HCT116 (cell line): Measurements from ENCODE around the gene CTTN. TPM values are rescaled to one million over a fixed set of nuclear protein-coding genes. Genes with fewer than 3 reads are reported as not detected.

Source experiments
- ATAC-seq: fragments of 200-7000 bp; cut with Tn5 transposase; 2 replicates; pipeline ENCODE4 v1.9.1; 2020; ENCODE audit warnings: mild to moderate bottlenecking, moderate library complexity
- BruUV-seq: library from RNA; stranded (reverse); fragments of 400-500 nt; replicated peaks from 2 replicates; lab custom pipeline; 2021; lab: Mats Ljungman, UMichigan
- CTCF ChIA-PET: fragments of 300-600 bp; sonication (Branson Sonifier 250); formaldehyde crosslinking; loops from one replicate; lab custom pipeline; 2021; ENCODE audit warnings: antibody characterized with exemption; lab: Charles Lee
- POLR2A ChIA-PET: fragments of 300-600, 350-600 bp; sonication (Branson Sonifier 250); formaldehyde crosslinking; loops from one replicate; lab custom pipeline; 2021; ENCODE audit warnings: antibody characterized with exemption; lab: Charles Lee
- RAD21 ChIA-PET, 2 experiments: fragments of 300-600 bp; sonication (Branson Sonifier 250); formaldehyde crosslinking; loops; one replicate each; lab custom pipeline; 2023; ENCODE audit warnings: low total read pairs in 2 of 2; ENCODE audit not compliant: uncharacterized antibody in 2 of 2, unreplicated experiment in 2 of 2, low non-redundant PET in 1 of 2; lab: Charles Lee
- DNase-seq: peaks from one replicate; pipeline ENCODE4 v3.0.0-alpha.2; 2010; ENCODE audit warnings: low read depth, low spot score
- H2AFZ ChIP-seq: fragments of 200-600 bp; shearing (Covaris generic), sonication (generic); 2 replicates; pipeline ENCODE4 v1.6.1; 2017; ENCODE audit warnings: low read depth, mixed run types, mixed read lengths, antibody characterized with exemption, low read length; ENCODE audit not compliant: poor library complexity, severe bottlenecking
- H3K27ac ChIP-seq: 2 replicates; pipeline ENCODE4 v1.5.1; 2012; ENCODE audit warnings: low read depth, low read length
- H3K27me3 ChIP-seq: fragments of 200-600 bp; sonication (generic); 2 replicates; pipeline ENCODE4 v1.6.1; 2016; ENCODE audit warnings: mixed run types, low read length, mixed read lengths; ENCODE audit not compliant: insufficient read depth
- H3K36me3 ChIP-seq, 2 experiments: fragments of 200-500 bp in 1 of 2; fragments of 200-600 bp in 1 of 2; sonication (Bioruptor generic) in 1 of 2; sonication (generic) in 1 of 2; 2 replicates each; pipeline versions ENCODE4 v1.5.1 to v1.6.1; 2014 to 2016; ENCODE audit warnings: low read length in 2 of 2, inconsistent platforms in 1 of 2, mixed read lengths in 1 of 2, mixed run types in 1 of 2; ENCODE audit not compliant: insufficient read depth in 2 of 2, control insufficient read depth in 1 of 2
- H3K4me1 ChIP-seq, 2 experiments: fragments of 200-600 bp in 1 of 2; sonication (generic) in 1 of 2; 2 replicates each; pipeline versions ENCODE4 v1.5.1 to v1.6.1; 2012 to 2017; ENCODE audit warnings: low read length in 2 of 2, inconsistent platforms in 1 of 2, mild to moderate bottlenecking in 1 of 2, mixed read lengths in 1 of 2, mixed run types in 1 of 2, moderate library complexity in 1 of 2; ENCODE audit not compliant: insufficient read depth in 2 of 2, control insufficient read depth in 1 of 2
- H3K4me2 ChIP-seq: fragments of 200-600 bp; sonication (generic); 2 replicates; pipeline ENCODE4 v1.6.1; 2017; ENCODE audit warnings: mixed run types, low read length, mixed read lengths
- H3K4me3 ChIP-seq, 2 experiments: fragments of 200-600 bp in 1 of 2; sonication (generic) in 1 of 2; replicated peaks in 1 of 2; 2 replicates each; pipeline ENCODE4 v1.5.1; 2011 to 2016; ENCODE audit warnings: low read length in 2 of 2, control low read depth in 1 of 2, low read depth in 1 of 2, mild to moderate bottlenecking in 1 of 2, mixed read lengths in 1 of 2, mixed run types in 1 of 2
- H3K79me2 ChIP-seq: fragments of 200-600 bp; sonication (generic); 2 replicates; pipeline ENCODE4 v1.6.1; 2017; ENCODE audit warnings: mild to moderate bottlenecking, mixed run types, low read length, moderate library complexity, mixed read lengths; ENCODE audit not compliant: insufficient read depth
- H3K9ac ChIP-seq: fragments of 200-600 bp; sonication (generic); 2 replicates; pipeline ENCODE4 v1.6.1; 2016; ENCODE audit warnings: low read length, mixed read lengths
- H3K9me2 ChIP-seq: fragments of 200-600 bp; sonication (generic), shearing (Covaris generic); 2 replicates; pipeline ENCODE4 v1.6.1; 2017; ENCODE audit warnings: mixed run types, mild to moderate bottlenecking, moderate library complexity; ENCODE audit not compliant: insufficient read depth
- H3K9me3 ChIP-seq, 2 experiments: fragments of 200-500 bp in 1 of 2; fragments of 200-600 bp in 1 of 2; sonication (Bioruptor generic) in 1 of 2; sonication (generic) in 1 of 2; 2 replicates each; pipeline ENCODE4 v1.6.1; 2014 to 2017; ENCODE audit warnings: low read length in 2 of 2, mixed read lengths in 2 of 2, inconsistent platforms in 1 of 2, low read depth in 1 of 2, mild to moderate bottlenecking in 1 of 2, mixed run types in 1 of 2, moderate library complexity in 1 of 2; ENCODE audit not compliant: control insufficient read depth in 1 of 2, insufficient read depth in 1 of 2
- H4K20me1 ChIP-seq: fragments of 200-600 bp; sonication (generic), shearing (Covaris generic); 2 replicates; pipeline ENCODE4 v1.6.1; 2017; ENCODE audit warnings: mixed run types, mild to moderate bottlenecking, moderate library complexity; ENCODE audit not compliant: insufficient read depth
- CBX3 ChIP-seq: IDR thresholded peaks from 2 replicates; pipeline ENCODE4 v1.6.1; 2012; ENCODE audit warnings: low read depth
- FOSL1 ChIP-seq: IDR thresholded peaks from 2 replicates; pipeline ENCODE4 v1.6.1; 2012; ENCODE audit warnings: low read depth
- JUND ChIP-seq: IDR thresholded peaks from 2 replicates; pipeline ENCODE4 v1.6.1; 2012
- POLR2A ChIP-seq: IDR thresholded peaks from 2 replicates; pipeline ENCODE4 v1.7.0; 2011; ENCODE audit warnings: borderline replicate concordance; ENCODE audit not compliant: insufficient read depth, insufficient read length; ENCODE audit errors: extremely low read depth
- POLR2AphosphoS5 ChIP-seq: IDR thresholded peaks from 2 replicates; pipeline ENCODE4 v1.6.1; 2011; ENCODE audit warnings: mild to moderate bottlenecking, low read depth, low read length, moderate library complexity
- RAD21 ChIP-seq: IDR thresholded peaks from 2 replicates; pipeline ENCODE4 v1.6.1; 2012; ENCODE audit warnings: low read depth, mild to moderate bottlenecking
- SIN3A ChIP-seq: IDR thresholded peaks from 2 replicates; pipeline ENCODE4 v1.6.1; 2012; ENCODE audit warnings: low read depth
- TCF7L2 ChIP-seq: IDR thresholded peaks from 2 replicates; pipeline ENCODE4 v1.7.0; 2011; ENCODE audit warnings: borderline replicate concordance, inconsistent platforms; ENCODE audit not compliant: insufficient read depth, insufficient read length; ENCODE audit errors: extremely low read depth
- ZFX ChIP-seq: fragments of 450-650 bp; IDR thresholded peaks from 2 replicates; pipeline ENCODE4 v1.6.1; 2017
- intact Hi-C: fragments of 100-400 bp; cut with micrococcal nuclease; formaldehyde crosslinking; loops from 2 replicates; pipeline ENCODE4 v1.10.0; 2022
- total RNA-seq: library from RNA; stranded (reverse); gene quantifications from one replicate; pipeline ENCODE4 v1.2.1, GENCODE V29; 2021; ENCODE audit not compliant: unreplicated experiment

CTTN gene
- total RNA-seq, 1 experiment from 2014 or later, result 249 TPM

DNA sequence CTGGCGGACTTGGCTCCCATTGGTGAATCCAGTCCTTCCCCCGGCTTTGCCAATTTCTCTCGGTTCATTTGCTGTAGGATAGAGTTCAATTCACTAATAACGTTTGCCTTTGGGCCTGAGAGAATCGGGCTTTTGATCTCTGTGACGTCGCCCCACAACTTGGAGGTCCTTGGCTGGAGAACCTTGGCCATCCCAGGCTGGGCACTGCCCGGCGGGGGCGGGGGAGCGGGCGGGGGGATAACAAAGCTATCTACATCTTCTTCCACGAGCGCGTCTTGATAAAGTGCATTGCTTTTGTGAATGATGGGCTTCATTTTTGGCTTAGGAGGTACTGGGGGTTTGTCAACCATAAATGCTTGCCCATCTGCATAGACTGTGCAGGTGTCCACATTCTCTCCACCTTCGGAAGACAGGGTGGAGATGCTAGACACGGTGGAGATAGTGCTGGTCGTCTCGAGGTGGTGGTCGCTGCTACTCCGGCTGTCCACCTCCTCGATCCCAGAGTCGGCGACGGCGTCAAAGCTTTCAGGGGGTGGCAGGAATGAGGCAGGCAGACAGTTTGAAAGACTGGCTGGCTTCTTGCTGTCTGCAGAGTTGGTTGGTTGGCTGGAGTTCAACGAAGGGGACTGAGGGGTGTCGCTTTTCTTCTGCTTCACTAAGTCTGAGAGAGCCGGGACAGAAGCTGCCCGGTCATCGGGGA is 87.1 kb downstream of the CTTN start:
- intact Hi-C loops, result no loop called here
- no peaks in the 10 kb centered on the region for H3K79me2 ChIP-seq
- DNase-seq (no peak), ATAC-seq (no peak)
- no peak overlapping the region for H3K27ac ChIP-seq
- H3K4me2 ChIP-seq, result no peak overlapping the region
- no peaks in the 10 kb centered on the region for H3K36me3 ChIP-seq
- H3K4me1 ChIP-seq, result peaks cover 26 to 39% of the 10 kb centered on the region in 2 experiments
- H2AFZ ChIP-seq, result no peak overlapping the region
- no peaks in the 10 kb centered on the region for H3K9me2 ChIP-seq
- peaks cover 0 to under 1% of the 10 kb centered on the region in 2 experiments; a peak in 1 of 4 replicates for H3K9me3 ChIP-seq
- H3K27me3 ChIP-seq, result no peaks in the 10 kb centered on the region
- ChIA-PET POLR2A (no interaction called here), CTCF (no interaction called here), RAD21 (no interaction called here)
- no peaks in the 10 kb centered on the region for H4K20me1 ChIP-seq
- no TSS peak for BruUV-seq
- H3K4me3 ChIP-seq, result no peak overlapping the region
- no peak overlapping the region for H3K9ac ChIP-seq
- no peak for TF ChIP-seq TCF7L2
- no peak for TF ChIP-seq CBX3
- TF ChIP-seq POLR2AphosphoS5, result no peak
- no peak for TF ChIP-seq FOSL1
- TF ChIP-seq ZFX, result no peak
- no peak for TF ChIP-seq RAD21

DNA sequence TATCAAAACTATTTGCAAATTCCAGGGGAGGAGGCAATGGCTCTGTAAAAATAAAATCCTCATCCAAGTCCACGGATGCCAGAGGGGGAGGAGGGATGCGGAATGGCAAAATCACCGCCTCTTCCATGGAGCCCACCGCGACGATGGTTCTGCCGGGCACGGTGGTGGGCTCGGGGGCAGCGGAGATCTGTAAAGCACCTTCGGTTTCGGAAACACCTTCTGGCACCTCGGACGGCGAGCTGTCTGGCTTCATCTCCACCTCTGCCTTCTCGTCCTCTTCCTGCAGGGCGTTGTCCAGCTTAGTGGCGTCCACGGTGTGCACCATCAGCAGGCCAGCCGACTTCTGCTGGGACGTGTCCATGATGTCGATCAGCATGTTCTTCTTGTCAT is 87.7 kb downstream of the CTTN start:
- ATAC-seq, result no peak
- no TSS peak for BruUV-seq
- H3K4me3 ChIP-seq, result no peak overlapping the region
- DNase-seq, result no peak
- TF ChIP-seq POLR2A (no peak), JUND (no peak), POLR2AphosphoS5 (no peak), CBX3 (no peak), SIN3A (no peak)
- H3K27ac ChIP-seq, result no peak overlapping the region
- intact Hi-C loops, result no loop called here
- CTCF ChIA-PET, result no interaction called here
- POLR2A ChIA-PET, result no interaction called here
- no peaks in the 10 kb centered on the region for H3K79me2 ChIP-seq
- H3K9me3 ChIP-seq, result peaks cover 4 to 6% of the 10 kb centered on the region in 2 experiments; a peak in 2 of 4 replicates
- RAD21 ChIA-PET, result no interaction called here
- no peaks in the 10 kb centered on the region for H3K9me2 ChIP-seq
- no peaks in the 10 kb centered on the region for H3K27me3 ChIP-seq
- no peaks in the 10 kb centered on the region for H4K20me1 ChIP-seq
- H3K36me3 ChIP-seq, result no peaks in the 10 kb centered on the region
- peaks cover 26 to 34% of the 10 kb centered on the region in 2 experiments for H3K4me1 ChIP-seq
- H3K9ac ChIP-seq, result no peak overlapping the region
- H2AFZ ChIP-seq, result no peak overlapping the region
- H3K4me2 ChIP-seq, result no peak overlapping the region

Other genes with a start within 250 kb of the CTTN start
- 26.7 TPM for gene FADD, start 195.2 kb upstream of the CTTN start, total RNA-seq
- gene PPFIA1, start 127.8 kb upstream of the CTTN start, total RNA-seq, result 48.6 TPM